Stimulated activated CD8-positive, alpha-beta memory T cell treated with anti-CD3 and anti-CD28 coated beads, Interleukin-4, amount 100 ng/mL, for 48 hours (primary cell): Measurements from ENCODE around the gene DXO.
"Not testable (repeated sequence)": the region's sequence is repeated elsewhere in the genome, so short reads cannot be mapped to it uniquely, and the experiment has no call there.

Experiments
- DNase-seq: peaks from one replicate; pipeline ENCODE4 v3.0.0-alpha.2; 2020

DXO gene

DNA sequence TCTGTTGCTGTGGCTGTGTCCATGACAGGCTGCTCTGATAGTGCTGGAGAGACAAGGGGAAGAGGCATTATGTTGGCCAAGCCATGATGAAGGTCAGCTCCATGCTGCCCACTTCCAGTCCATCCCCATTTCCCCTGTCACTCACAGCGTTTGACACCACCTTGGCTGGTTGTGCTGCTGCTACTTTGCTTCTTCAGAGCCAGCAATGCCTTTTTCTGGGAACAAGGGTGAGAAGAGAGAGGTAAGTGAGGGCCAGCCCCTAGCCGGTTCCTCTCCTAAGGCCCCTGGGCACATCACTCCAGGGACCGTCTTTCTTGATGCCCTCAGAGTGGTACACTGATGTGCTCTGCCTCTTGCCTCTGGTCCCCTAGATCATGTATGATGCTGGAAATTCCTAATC is 15.1 kb downstream of the DXO start:
- DNase-seq: no peak

DNA sequence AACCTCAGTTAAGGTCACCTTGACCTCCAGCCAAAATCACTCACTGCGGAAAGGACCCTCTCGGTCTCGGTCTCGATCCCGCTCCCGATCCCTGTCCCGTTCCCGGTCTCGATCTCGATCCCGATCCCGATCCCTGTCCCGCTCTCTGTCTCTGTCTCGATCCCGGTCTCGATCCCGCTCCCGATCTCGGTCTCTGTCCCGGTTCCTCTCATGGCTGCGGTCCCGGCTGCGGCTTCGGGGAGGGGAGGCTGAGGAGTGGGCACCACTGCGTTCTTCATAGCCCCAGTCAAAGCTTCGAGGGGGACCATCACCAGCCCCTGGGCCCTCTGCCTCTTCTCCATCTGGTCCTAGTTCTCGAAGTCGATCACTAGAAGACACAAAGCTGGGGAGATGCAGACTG is 17.4 kb downstream of the DXO start:
- no peak for DNase-seq

DNA sequence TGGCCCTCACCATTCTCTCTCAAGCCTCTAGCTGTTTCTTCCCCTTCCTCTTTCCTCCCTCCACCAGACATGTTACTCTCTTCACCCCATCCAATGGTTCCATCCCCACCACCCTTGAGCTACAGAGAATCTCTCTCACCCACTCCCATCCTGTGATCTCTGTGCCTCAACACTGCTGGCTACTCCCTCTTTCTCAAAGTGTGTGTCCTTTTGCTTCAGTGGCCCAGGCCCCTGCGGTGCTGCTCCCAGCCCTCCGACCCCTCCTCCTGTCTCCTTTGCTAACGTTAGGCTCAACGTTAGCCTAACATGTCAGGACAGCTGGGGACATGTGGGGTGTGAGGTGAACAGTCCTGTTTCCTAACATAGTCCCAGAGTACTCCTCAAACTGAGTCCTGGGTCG is 19.0 kb downstream of the DXO start:
- no peak for DNase-seq

DNA sequence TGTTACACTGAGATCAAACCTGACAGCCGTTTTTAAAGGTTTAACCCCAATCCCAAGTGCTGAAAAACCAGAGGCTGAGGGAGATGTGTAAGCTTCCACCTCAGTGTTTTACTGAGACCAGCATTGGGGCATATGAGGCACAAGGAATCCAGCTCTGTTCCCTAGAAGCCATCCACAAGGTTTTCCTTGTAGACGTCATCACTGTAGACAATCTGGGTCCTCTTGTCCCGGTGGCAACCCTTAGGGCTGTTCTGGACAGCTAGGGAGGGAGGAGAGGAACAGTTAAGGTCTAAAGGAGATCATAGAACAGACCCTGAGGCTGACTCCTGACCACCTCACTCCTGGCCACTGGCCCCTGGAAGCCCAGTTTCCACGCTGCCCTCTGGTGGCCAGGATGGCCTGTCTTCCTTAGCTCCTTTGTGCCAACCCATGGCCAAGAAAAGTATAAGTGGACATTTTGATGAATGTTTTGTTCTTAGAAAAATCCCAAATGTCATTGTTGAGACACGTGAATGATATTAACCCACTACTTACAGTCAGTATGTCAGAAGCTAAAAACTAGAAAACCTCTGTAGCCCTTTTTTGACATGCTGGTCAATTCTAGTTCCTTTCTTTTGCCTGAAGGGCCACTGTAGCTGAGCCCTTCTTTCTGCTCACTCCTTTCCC is 19.7 kb downstream of the DXO start:
- peak; percentile 70 for DNase-seq

DNA sequence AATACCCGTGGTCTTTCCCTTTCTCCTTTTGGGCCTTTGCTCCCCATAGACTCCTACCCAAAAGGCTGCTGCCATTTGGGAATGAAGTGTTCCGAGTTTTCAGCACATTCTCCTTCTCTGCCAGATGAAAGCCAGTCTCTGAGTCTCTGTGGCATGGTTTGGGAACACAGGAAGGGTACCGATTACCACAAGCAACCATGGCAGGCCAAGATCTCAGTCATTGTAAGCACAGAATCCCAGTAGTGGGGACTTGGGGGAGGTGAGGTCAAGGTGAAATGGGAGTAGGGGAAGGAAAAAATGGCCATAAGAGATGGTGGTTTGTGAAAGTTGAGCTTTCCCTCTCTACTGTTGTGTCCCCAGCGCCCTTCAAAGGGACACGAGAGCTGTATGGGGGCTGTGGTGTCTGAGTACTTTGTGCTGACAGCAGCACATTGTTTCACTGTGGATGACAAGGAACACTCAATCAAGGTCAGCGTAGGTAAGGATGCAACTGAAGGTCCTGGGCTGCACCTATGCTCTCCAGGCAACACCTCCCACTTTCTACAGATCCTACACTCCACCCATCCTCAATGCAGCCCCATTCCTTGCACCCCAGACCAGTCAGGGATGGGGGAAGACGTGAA is 21.9 kb downstream of the DXO start:
- no peak for DNase-seq

DNA sequence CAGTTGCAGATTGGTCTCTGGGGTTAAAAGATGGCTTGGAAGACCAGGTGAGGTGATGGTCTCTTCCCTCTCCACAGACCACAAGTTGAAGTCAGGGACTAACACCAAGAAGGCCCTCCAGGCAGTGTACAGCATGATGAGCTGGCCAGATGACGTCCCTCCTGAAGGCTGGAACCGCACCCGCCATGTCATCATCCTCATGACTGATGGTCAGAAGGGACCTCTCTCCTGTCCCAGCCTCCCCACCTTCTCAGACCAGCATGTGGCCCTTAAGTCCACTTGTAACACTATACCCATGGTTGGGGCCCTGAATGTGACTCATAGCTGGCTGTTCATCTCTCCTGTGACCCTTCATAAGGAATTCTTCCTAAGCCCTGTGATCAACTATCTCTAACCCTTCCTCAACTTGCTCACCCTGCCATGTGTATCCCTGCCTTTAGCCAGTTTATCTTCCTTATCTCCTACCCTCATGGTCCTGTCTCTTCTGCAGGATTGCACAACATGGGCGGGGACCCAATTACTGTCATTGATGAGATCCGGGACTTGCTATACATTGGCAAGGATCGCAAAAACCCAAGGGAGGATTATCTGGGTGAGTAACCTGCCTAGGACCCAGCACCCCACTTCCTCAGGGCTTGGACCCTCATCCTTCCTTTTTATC is 23.1 kb downstream of the DXO start:
- no peak for DNase-seq

DNA sequence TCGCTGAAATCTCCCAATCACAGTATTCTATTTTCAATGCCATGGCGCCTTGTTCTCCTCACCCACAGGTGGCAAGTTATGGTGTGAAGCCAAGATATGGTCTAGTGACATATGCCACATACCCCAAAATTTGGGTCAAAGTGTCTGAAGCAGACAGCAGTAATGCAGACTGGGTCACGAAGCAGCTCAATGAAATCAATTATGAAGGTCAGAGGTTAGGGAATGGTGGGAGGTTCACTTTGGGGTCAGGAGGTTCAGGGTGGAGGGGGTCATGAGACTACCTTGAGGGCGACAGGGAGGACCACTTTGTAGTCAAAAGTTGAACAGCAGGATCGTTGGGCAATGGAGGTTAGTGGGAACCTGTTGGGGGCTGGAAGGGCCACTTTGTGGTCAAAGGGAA is 23.6 kb downstream of the DXO start:
- no peak for DNase-seq

DNA sequence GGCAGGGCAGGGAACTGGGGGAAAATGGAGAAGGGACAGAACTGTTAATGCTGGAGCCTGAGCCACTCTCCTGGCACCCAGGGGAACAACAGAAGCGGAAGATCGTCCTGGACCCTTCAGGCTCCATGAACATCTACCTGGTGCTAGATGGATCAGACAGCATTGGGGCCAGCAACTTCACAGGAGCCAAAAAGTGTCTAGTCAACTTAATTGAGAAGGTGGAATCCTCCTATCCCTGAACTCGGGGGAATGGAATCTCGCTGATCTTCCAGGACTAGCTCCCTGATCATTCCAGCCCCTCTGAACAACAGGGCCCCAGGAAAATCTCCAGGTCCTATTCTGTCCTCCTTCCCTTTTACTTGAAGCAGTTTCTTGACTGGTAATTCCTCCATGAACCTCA is 24.1 kb downstream of the DXO start:
- no peak for DNase-seq

DNA sequence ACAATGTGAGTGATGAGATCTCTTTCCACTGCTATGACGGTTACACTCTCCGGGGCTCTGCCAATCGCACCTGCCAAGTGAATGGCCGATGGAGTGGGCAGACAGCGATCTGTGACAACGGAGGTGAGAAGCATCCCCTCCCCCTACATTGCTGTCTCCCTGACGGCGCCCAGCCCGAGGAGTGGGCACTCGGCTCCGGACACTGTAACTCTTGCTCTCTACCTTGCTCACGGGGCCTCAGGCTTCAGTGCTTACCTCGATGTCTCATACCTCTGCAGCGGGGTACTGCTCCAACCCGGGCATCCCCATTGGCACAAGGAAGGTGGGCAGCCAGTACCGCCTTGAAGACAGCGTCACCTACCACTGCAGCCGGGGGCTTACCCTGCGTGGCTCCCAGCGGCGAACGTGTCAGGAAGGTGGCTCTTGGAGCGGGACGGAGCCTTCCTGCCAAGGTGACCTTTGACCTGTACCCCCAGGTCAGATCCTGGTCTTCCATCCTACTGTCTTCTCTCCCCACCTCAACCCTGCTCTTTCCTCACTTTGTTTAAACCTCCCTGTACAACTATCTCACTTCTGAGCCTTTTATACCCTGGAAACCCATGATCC is 24.8 kb downstream of the DXO start:
- no peak for DNase-seq

DNA sequence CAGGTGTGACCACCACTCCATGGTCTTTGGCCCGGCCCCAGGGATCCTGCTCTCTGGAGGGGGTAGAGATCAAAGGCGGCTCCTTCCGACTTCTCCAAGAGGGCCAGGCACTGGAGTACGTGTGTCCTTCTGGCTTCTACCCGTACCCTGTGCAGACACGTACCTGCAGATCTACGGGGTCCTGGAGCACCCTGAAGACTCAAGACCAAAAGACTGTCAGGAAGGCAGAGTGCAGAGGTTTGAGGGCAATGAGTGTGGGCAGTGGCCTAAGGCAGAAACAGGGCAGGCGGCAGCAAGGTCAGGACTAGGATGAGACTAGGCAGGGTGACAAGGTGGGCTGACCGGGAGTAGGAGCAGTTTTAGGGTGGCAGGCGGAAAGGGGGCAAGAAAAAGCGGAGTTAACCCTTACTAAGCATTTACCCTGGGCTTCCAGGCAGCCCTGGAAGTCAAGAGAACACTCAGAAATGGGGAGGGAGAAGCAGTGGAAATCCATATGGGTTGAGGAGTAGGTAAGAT is 25.5 kb downstream of the DXO start:
- DNase-seq: no peak

DNA sequence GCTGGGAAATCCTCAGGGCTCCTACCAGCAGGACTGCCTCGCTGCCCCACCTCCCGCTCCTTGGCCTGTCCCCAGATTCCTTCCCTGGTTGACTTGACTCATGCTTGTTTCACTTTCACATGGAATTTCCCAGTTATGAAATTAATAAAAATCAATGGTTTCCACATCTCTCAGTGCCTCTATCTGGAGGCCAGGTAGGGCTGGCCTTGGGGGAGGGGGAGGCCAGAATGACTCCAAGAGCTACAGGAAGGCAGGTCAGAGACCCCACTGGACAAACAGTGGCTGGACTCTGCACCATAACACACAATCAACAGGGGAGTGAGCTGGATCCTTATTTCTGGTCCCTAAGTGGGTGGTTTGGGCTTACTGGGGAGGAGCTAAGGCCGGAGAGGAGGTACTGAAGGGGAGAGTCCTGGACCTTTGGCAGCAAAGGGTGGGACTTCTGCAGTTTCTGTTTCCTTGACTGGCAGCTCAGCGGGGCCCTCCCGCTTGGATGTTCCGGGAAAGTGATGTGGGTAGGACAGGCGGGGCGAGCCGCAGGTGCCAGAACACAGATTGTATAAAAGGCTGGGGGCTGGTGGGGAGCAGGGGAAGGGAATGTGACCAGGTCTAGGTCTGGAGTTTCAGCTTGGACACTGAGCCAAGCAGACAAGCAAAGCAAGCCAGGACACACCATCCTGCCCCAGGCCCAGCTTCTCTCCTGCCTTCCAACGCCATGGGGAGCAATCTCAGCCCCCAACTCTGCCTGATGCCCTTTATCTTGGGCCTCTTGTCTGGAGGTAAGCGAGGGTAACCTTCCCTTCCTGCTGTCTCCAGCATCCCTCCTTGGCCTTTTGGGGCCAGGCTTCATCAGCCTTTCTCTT is 26.2 kb downstream of the DXO start, which contains the start of gene CFB:
CFB (plus strand) TSS at position 589 of the 863 bp plus-strand sequence; CDS start at position 716, 127 bp downstream.
- DNase-seq: no peak

DNA sequence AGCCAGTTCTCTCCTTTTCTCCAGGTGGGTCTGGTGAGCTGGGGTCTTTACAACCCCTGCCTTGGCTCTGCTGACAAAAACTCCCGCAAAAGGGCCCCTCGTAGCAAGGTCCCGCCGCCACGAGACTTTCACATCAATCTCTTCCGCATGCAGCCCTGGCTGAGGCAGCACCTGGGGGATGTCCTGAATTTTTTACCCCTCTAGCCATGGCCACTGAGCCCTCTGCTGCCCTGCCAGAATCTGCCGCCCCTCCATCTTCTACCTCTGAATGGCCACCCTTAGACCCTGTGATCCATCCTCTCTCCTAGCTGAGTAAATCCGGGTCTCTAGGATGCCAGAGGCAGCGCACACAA is 26.8 kb downstream of the DXO start:
- no peak for DNase-seq

DNA sequence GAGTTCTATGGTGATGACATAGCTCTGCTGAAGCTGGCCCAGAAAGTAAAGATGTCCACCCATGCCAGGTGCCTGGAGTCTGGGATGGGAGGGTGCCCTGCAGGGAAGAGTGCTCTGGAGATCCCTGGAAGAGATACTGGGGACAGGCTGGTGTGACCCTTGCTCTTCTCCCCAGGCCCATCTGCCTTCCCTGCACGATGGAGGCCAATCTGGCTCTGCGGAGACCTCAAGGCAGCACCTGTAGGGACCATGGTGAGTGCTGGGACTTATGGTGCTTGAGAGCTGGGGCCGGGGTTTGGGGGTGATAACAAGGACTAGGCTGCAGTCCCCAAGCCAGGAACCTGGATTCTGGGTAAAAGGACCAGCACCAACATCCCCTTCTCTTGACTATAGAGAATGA is 28.2 kb downstream of the DXO start:
- no peak for DNase-seq

DNA sequence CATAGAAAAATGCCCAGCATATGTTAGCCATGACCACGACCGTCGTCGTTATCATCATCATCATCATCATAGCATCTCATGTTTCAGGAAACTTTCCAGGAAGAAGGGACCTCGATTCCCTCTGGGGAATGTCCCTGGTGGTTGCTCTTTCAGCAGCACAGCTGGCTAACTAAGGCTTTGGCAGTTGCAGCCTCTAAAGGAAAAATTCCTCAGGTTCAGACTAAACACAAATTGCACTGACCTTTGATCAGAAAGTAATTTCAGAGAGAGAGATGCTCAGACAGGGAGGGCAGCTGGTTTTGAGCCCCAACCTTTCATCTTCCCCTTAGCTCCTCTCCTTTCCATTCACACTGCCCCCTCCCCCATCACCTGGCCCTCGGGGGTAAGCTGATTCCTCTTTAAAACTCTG is 31.7 kb downstream of the DXO start:
- no peak for DNase-seq

DNA sequence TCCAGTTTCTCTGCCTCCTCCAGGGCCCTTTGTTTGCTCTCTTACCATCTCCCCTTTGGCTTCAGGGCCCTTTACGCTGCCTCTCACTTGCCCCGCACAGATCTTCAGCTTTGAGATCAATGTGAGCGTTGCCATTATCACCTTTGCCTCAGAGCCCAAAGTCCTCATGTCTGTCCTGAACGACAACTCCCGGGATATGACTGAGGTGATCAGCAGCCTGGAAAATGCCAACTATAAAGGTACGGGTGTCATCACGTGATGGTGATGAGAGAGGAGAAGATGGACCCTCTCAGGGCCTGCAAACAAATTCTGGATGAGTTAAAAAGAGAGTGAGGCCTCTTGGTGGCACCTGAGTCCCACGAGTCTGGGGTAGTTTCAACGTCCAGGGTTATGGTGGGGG is 36.1 kb downstream of the DXO start:
- DNase-seq: no peak

DNA sequence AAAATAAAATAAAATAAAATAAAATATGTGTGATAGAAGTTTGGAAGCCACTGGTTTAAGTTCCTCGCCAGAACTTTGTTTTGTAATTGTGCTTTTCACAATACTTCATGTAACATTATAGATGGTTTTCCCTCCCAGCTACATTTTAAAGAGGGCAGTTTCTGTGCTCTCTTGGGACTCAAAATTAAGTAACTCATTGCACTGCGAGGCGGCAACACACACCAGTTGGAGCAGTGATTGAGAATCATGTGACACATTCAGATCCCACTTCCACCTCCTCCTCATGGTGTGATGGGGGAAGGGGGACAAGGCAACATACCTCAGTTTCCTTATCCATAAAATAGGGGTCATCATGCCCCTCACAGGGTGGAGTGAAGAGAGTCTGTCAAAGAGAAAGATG is 36.9 kb downstream of the DXO start:
- no peak for DNase-seq

DNA sequence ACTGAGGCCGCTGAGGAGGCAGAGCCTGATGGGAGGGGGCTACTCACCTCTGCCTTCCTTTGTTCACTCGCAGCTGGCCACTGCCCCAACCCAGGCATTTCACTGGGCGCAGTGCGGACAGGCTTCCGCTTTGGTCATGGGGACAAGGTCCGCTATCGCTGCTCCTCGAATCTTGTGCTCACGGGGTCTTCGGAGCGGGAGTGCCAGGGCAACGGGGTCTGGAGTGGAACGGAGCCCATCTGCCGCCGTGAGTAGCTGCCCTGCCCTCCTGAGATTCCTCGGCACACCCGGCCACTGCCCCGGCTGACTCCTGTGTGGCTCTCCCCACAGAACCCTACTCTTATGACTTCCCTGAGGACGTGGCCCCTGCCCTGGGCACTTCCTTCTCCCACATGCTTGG is 38.4 kb downstream of the DXO start:
- no peak for DNase-seq

DNA sequence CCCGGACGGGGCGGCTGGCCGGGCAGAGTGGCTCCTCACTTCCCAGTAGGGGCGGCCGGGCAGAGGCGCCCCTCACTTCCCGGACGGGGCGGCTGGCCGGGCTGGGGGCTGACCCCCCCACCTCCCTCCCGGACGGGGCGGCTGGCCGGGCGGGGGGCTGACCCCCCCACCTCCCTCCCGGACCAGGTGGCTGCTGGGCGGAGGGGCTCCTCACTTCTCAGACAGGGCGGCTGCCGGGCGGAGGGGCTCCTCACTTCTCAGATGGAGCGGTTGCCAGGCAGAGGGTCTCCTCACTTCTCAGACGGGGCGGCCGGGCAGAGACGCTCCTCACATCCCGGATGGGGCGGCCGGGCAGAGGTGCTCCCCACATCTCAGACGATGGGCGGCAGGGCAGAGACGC is 39.8 kb downstream of the DXO start:
- DNase-seq: not testable (repeated sequence)

DNA sequence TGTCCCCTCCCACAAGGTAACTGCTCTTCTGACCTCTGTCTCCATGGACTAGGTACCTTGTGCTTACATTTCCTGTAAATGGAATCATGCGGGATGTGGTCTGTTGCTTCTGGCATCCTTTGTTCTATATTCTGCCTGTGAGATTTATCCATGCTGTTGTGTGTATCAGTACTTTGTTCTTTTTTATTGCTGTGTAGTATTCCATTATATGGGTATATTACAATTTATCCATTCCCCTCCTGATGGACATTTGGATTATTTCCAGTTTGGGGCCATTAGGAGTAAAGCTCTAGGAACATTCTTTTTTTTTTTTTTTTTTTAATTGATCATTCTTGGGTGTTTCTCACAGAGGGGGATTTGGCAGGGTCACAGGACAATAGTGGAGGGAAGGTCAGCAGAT is 41.0 kb downstream of the DXO start:
- no peak for DNase-seq

DNA sequence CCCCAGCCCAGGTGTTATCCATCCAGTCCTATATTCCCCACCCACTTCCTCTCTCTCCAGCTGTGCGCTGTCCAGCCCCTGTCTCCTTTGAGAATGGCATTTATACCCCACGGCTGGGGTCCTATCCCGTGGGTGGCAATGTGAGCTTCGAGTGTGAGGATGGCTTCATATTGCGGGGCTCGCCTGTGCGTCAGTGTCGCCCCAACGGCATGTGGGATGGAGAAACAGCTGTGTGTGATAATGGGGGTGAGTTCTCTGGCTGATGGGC is 43.3 kb downstream of the DXO start:
- DNase-seq: no peak

DNA sequence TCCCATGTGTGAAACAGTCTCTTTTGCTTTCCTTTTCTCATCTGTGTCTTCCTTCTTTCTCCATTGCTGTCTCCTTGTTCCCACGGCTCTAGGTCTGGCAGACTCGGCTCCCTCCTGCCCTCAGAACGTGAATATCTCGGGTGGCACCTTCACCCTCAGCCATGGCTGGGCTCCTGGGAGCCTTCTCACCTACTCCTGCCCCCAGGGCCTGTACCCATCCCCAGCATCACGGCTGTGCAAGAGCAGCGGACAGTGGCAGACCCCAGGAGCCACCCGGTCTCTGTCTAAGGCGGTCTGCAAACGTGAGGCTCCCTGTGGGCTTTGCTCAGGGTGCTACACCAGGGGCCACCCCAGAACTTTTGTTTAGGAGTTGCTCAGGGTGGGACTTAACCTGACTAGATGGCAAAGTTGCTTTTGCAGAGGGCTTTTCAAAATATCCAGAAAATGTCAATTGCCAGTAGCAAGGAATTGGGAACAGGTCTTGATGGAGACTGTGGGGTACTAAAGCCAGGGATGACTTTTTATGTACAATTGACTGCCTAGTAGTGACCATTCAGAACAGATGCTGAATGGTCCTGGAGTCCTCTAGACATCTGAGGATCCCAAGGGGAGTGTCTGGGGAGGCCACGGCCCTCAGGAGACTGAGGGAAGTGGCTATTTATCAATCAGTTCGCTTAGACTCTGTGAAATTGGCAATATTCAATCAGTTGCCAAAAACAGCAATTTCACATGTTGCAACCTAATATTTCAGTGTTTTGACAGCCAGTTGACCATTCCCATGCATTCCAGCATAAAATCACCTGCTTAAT is 43.9 kb downstream of the DXO start:
- DNase-seq: no peak

DNA sequence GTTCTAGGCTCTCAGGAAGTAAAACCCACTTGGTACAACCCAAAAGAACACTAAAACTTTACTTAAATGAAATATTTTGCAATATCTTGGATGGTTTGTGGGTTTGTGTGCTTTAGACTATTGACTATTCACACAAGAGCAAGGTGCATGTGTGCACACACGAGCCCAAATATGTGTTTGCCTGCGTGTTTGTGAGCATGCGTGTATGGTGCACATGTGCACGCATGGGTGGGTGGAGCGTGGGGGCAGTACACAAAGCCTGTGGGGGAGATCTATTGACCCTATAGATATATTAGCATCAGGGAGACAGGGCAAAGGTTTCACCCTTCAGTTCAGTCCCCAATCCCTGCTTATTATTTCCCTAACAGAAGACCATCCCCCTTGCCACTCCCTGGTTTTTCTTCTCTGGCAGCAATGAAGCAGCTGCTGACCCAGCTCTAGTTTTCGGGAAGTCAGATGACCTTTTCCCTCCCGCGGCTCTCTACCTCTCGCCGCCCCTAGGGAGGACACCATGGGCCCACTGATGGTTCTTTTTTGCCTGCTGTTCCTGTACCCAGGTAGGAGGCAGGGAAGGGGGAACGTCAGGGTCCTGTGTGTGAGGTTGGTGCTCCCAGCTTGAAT is 44.6 kb downstream of the DXO start, which contains the start of gene C2:
C2 (plus strand) TSS at position 476 of the 621 bp plus-strand sequence; CDS start at position 512, 36 bp downstream.
- DNase-seq: no peak
